Left ventricle myocardium inferior (tissue), 1 donor: Measurements from ENCODE around the gene CCL4. TPM values are rescaled to one million over a fixed set of nuclear protein-coding genes. Genes with fewer than 3 reads are reported as not detected.

Source experiments
- DNase-seq: peaks from one replicate; pipeline ENCODE4 v3.0.0-alpha.2; 2020
- H3K27ac ChIP-seq: fragments of 200-600 bp; replicated peaks from 2 replicates; pipeline ENCODE4 v1.8.0; 2021
- H3K27me3 ChIP-seq: fragments of 200-600 bp; 2 replicates; pipeline ENCODE4 v1.8.0; 2021; ENCODE audit warnings: low read depth
- H3K36me3 ChIP-seq: fragments of 200-600 bp; 2 replicates; pipeline ENCODE4 v1.8.0; 2021
- H3K4me1 ChIP-seq: fragments of 200-600 bp; 2 replicates; pipeline ENCODE4 v1.8.0; 2021
- H3K4me3 ChIP-seq: fragments of 200-600 bp; 2 replicates; pipeline ENCODE4 v1.8.0; 2021; ENCODE audit warnings: mild to moderate bottlenecking, moderate library complexity
- H3K9me3 ChIP-seq: fragments of 200-600 bp; replicated peaks from 2 replicates; pipeline ENCODE4 v1.8.0; 2021
- intact Hi-C: fragments of 100-400 bp; cut with micrococcal nuclease; formaldehyde crosslinking; loops from one replicate; pipeline ENCODE4 v1.11.0; 2022
- total RNA-seq: library from RNA; stranded (reverse); fragmentation: NEBNext Ultra II Directional; extraction: Animal tissue kit (Norgen Biotek cat#: 25700); gene quantifications from one replicate; pipeline ENCODE4 v1.2.1, GENCODE V29; 2021
- TF ChIP-seq, protein P1 (sequence below): fragments of 200-600 bp; IDR thresholded peaks from 2 replicates; pipeline ENCODE4 v1.8.0; 2021; ENCODE audit warnings: antibody characterized with exemption, mild to moderate bottlenecking, borderline replicate concordance
- donor health status: DM: no; HTN: yes; CAD: no; lungs with severe emphysema.

CCL4 gene
- total RNA-seq, 1 donor from 2014 or later, result 0.91 TPM

DNA sequence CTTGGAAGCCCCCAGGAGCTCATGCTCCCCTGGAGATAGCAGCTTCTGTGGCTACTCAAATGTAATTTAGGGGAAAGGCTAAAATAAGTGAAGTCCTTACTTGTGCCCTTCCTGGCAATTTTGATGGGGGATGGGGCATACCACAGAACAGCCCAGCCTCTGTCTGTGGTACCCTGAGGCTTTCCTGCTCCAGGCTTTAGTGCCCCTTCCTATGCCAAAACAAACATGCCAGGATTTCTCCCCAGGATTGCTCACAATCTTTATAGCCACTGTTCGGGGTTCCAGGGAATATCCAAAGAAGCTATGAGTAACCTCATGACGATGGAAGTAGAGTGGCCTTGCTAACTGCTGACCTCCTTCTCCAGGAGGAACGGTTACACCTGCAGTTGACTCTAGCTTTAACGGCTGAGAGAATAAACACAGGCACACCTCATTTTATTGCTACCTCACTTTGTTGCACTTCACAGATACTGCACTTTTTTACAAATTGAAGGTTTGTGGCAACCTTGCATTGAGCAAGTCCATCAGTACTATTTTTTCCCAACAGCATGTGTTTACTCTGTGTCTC, 24.9 kb downstream of the CCL4 start:
- DNase-seq, result no peak
- Histone ChIP-seq H3K36me3 (no peaks in the 10 kb centered on the region), H3K4me1 (no peaks in the 10 kb centered on the region), H3K27ac (no peak overlapping the region), H3K27me3 (peaks cover 29% of the 10 kb centered on the region), H3K4me3 (no peak overlapping the region), H3K9me3 (peaks cover 23% of the 10 kb centered on the region)
- TF ChIP-seq, protein P1, sequence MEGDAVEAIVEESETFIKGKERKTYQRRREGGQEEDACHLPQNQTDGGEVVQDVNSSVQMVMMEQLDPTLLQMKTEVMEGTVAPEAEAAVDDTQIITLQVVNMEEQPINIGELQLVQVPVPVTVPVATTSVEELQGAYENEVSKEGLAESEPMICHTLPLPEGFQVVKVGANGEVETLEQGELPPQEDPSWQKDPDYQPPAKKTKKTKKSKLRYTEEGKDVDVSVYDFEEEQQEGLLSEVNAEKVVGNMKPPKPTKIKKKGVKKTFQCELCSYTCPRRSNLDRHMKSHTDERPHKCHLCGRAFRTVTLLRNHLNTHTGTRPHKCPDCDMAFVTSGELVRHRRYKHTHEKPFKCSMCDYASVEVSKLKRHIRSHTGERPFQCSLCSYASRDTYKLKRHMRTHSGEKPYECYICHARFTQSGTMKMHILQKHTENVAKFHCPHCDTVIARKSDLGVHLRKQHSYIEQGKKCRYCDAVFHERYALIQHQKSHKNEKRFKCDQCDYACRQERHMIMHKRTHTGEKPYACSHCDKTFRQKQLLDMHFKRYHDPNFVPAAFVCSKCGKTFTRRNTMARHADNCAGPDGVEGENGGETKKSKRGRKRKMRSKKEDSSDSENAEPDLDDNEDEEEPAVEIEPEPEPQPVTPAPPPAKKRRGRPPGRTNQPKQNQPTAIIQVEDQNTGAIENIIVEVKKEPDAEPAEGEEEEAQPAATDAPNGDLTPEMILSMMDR, result no peak
- intact Hi-C loops, result no loop called here

DNA sequence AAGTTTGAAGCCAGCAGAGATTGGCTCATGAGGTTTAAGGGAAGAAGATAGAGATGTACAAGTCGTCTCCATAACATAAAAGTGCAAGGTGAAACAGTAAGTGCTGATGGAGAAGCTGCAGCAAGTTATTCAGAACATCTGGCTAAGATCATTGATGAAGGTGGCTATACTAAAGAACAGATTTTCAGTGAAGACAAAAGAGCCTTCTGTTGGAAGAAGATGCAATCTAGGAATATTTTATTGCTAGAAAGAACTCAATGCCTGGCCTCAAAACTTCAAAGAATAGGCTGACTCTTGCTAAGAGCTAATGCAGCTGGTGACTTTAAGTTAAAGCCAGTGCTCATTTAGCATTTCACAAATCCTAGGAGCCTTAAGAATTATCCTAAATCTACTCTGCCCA, 26.0 kb downstream of the CCL4 start:
- Histone ChIP-seq H3K9me3 (peaks cover 22% of the 10 kb centered on the region), H3K27me3 (peaks cover 41% of the 10 kb centered on the region), H3K36me3 (no peaks in the 10 kb centered on the region), H3K4me1 (no peaks in the 10 kb centered on the region), H3K27ac (no peak overlapping the region), H3K4me3 (no peak overlapping the region)
- TF ChIP-seq, protein P1, result no peak
- intact Hi-C loops, result no loop called here
- DNase-seq, result no peak

DNA sequence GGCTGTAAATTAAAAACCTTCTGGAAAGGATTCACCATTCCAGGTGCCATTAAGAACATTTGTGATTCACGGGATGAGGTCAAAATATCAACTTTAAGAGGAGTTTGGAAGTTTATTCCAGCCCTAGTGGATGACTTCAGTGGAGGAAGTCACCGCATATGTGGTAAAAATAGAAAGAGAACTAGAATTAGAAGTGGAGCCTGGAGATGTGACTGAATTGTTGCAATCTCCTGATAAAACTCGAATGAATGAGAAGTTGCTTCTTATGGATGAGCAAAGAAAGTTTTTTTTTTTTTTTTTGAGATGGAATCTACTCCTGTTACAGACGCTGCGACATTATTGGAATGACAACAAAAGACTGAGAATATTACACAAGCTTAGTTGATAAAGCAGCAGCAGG, 26.7 kb downstream of the CCL4 start:
- TF ChIP-seq, protein P1, result no peak
- intact Hi-C loops, result no loop called here

DNA sequence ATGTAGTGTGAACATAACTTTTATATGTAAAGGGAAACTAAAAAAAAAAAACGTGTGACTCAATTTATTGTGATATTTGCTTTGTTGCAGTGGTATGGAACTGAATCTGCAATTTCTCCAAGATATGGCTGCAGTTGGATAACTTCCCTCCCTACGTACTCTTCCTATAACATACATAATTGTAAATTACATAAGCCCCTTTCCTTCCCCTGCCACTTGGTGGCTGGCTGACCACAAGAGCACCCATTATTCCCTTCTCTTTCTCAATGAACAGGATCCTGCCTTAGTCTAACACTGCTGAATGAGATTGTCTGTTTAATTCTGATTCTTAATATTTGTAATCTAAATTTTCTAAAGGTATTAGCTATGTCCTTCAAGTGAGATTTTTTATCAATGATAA, 27.8 kb downstream of the CCL4 start:
- no peaks in the 10 kb centered on the region for H3K4me1 ChIP-seq
- intact Hi-C loops, result no loop called here
- no peak overlapping the region for H3K4me3 ChIP-seq
- H3K9me3 ChIP-seq, result peaks cover 4% of the 10 kb centered on the region
- H3K27me3 ChIP-seq, result peaks cover 49% of the 10 kb centered on the region
- TF ChIP-seq, protein P1, result no peak
- no peaks in the 10 kb centered on the region for H3K36me3 ChIP-seq
- DNase-seq, result no peak
- H3K27ac ChIP-seq, result no peak overlapping the region

More for the DNA sequence above, 26.7 kb downstream of the CCL4 start:
- DNase-seq, result no peak
- H3K4me1 ChIP-seq, result no peaks in the 10 kb centered on the region
- no peak overlapping the region for H3K4me3 ChIP-seq
- peaks cover 43% of the 10 kb centered on the region for H3K27me3 ChIP-seq
- peaks cover 14% of the 10 kb centered on the region for H3K9me3 ChIP-seq
- H3K36me3 ChIP-seq, result no peaks in the 10 kb centered on the region
- H3K27ac ChIP-seq, result no peak overlapping the region

DNA sequence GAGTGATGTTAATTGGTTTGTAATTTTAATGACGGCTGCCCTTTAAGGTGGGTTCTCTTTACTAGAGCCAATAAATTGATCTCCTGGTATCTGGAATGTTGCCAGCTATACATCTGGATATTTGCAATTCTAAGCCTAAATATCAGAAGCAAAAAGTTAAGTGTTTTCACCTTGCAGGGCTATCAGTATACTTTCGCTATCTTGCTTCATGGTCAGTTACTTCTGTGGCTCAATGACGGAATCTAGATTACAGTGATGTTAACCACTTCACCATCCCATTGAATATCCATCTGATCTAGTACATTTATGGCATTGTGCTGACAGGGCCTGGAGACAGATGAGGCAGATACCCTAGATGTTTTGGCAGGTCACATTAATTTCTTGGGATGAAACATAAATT, 28.3 kb downstream of the CCL4 start:
- no peaks in the 10 kb centered on the region for H3K9me3 ChIP-seq
- H3K4me1 ChIP-seq, result no peaks in the 10 kb centered on the region
- no peak overlapping the region for H3K27ac ChIP-seq
- H3K36me3 ChIP-seq, result no peaks in the 10 kb centered on the region
- DNase-seq, result no peak
- TF ChIP-seq, protein P1, result no peak
- H3K4me3 ChIP-seq, result no peak overlapping the region
- intact Hi-C loops, result no loop called here
- peaks cover 45% of the 10 kb centered on the region for H3K27me3 ChIP-seq
